ENCODE measurements around the gene KLK6.

Gene KLK6

GRCh38 chr19:50969413-50969760 lies at the start of gene KLK6:
KLK6 (minus strand) TSS chr19:50969591; CDS start chr19:50968104, 1,487 bp downstream.
- DNase-seq = no peak

GRCh38 chr19:51018745-51019543 lies 49.6 kb upstream of the KLK6 start:
- no peak for DNase-seq

GRCh38 chr19:51016798-51017683 lies 47.6 kb upstream of the KLK6 start:
- no peak for DNase-seq

- no peak for DNase-seq
Observed at GRCh38 chr19:51015691-51016267, 46.4 kb upstream of the KLK6 start.

- no peak for DNase-seq
Observed at GRCh38 chr19:51014242-51014641, 44.9 kb upstream of the KLK6 start.

GRCh38 chr19:51012661-51013190 lies 43.3 kb upstream of the KLK6 start:
- no peak for DNase-seq

GRCh38 chr19:51010066-51010795 lies 40.8 kb upstream of the KLK6 start:
- no peak for DNase-seq

- no peak for DNase-seq
Observed at GRCh38 chr19:51009061-51009891, 39.9 kb upstream of the KLK6 start.

- no peak for DNase-seq
Observed at GRCh38 chr19:51007488-51007887, 38.1 kb upstream of the KLK6 start.

GRCh38 chr19:51006406-51006805 lies 37.0 kb upstream of the KLK6 start:
- no peak for DNase-seq

GRCh38 chr19:51005248-51005647 lies 35.9 kb upstream of the KLK6 start:
- DNase-seq = no peak

- no peak for DNase-seq
Observed at GRCh38 chr19:51003316-51003715, 33.9 kb upstream of the KLK6 start.

- DNase-seq = no peak
Observed at GRCh38 chr19:51002542-51003311, 33.3 kb upstream of the KLK6 start.

GRCh38 chr19:51002089-51002532 lies 32.7 kb upstream of the KLK6 start:
- DNase-seq = no peak

GRCh38 chr19:51001515-51001914 lies 32.1 kb upstream of the KLK6 start, which contains the start of gene KLK8:
KLK8 (minus strand) TSS chr19:51001604; CDS start chr19:51001167, 437 bp downstream.
- no peak for DNase-seq

- DNase-seq = no peak
Observed at GRCh38 chr19:51000981-51001380, 31.6 kb upstream of the KLK6 start.

GRCh38 chr19:51000426-51000825 lies 31.0 kb upstream of the KLK6 start:
- no peak for DNase-seq

- DNase-seq = no peak
Observed at GRCh38 chr19:50998686-50999085, 29.3 kb upstream of the KLK6 start.

- no peak for DNase-seq
Observed at GRCh38 chr19:50998061-50998460, 28.7 kb upstream of the KLK6 start.

- no peak for DNase-seq
Observed at GRCh38 chr19:50994129-50994528, 24.7 kb upstream of the KLK6 start.

- no peak for DNase-seq
Observed at GRCh38 chr19:50992666-50993035, 23.3 kb upstream of the KLK6 start.

Data from amniotic stem cell (primary cell).